Right atrium auricular region (tissue), 2 donors: ENCODE results near the gene MORN5. TPM values are rescaled to one million over a fixed set of nuclear protein-coding genes. Genes with fewer than 3 reads are reported as not detected.

Experiments used
- DNase-seq: peaks from one replicate; pipeline ENCODE4 v3.0.0-alpha.2; 2019; ENCODE audit warnings: low spot score
- H3K27ac ChIP-seq, 2 donors: fragments of 200-600 bp; sonication (generic); 1 replicate in 1 of 2; 2 replicates in 1 of 2; pipeline ENCODE4 v1.5.1; 2016 to 2019
- H3K27me3 ChIP-seq, 2 donors: fragments of 200-600 bp; sonication (generic); one replicate each; pipeline versions ENCODE4 v1.5.1 to v1.6.0; 2017 to 2019
- H3K36me3 ChIP-seq: fragments of 200-600 bp; sonication (generic); one replicate; pipeline ENCODE4 v1.5.1; 2016
- H3K4me1 ChIP-seq, 2 donors: fragments of 200-600 bp; sonication (generic); one replicate each; pipeline versions ENCODE4 v1.5.1 to v1.6.0; 2017 to 2019
- H3K4me3 ChIP-seq, 2 donors: fragments of 200-600 bp; sonication (generic); 1 replicate in 1 of 2; 2 replicates in 1 of 2; pipeline ENCODE4 v1.5.1; 2017 to 2019; ENCODE audit warnings: mild to moderate bottlenecking in 1 of 2, moderate library complexity in 1 of 2
- H3K9me3 ChIP-seq, 2 donors: fragments of 200-600 bp; sonication (generic); one replicate each; pipeline ENCODE4 v1.5.1; 2019
- total RNA-seq, 2 donors: library from RNA; depleted of rRNA; stranded (reverse); fragments of >200 nt; gene quantifications; one replicate each; pipeline ENCODE4 v1.1.0, GENCODE V29; 2016
- TF ChIP-seq, protein P1 (sequence below), 2 donors: fragments of 200-600 bp; sonication (generic); IDR thresholded peaks; one replicate each; pipeline ENCODE4 v1.5.1; 2019; ENCODE audit warnings: antibody characterized with exemption in 2 of 2

The MORN5 gene
- total RNA-seq: not detected

DNA sequence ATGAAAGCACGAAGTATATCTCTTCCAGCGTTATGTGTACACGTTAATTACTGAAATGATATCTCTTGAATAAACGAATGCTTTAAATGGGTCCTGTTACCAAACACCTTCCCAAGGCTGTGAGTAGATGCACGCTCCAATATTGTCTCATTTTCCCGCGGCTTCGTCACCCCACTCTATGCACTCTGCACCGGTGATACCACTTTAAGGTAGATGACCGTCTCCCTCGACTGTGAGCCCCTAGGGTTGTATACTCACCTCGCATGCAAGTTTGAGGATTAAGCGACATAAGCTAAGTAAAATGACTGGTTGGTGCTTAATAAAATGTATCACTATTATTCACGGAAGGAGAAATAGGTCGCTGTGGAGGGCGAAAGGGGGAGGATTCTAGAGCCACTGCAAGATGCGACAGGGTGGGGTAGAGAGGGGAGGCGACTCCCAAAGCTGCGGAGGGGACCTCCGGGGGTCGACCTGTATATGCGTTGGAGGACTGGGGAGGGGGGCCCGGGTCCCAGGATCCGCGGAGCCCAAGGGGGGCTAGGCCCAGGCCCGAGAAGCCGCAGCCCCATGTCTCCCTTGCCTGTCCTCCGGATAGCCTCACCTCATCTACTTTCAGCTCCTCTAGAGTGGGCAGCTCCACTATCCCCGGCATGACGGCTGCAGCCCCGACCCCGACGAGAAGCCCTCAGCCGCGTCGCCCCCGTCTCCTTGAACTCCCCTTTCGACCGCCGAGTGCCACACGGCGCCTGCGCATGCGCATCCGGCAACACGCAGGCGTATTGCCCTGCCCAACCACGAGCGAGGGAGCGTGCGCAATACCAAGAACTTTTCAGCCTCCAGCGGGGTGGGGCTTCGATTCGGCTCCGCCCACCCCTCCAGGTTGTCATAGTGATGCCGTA lies at the start of gene MORN5, which contains the start of gene NDUFA8:
TSS of gene MORN5 (plus strand) at position 883 of the 899 bp plus-strand sequence. CDS start 65 bp downstream, outside the sequence.
TSS of gene NDUFA8 (minus strand) at position 754 of the 899 bp plus-strand sequence. CDS start at position 652, 102 bp downstream.
- peak within 1 kb of the TSS; percentile 90 to 95 for H3K4me3 ChIP-seq
- H3K4me1 ChIP-seq: peaks cover 0 to 37% of the 10 kb centered on the region in 2 donors
- no peaks in the 10 kb centered on the region for H3K27me3 ChIP-seq
- H3K36me3 ChIP-seq: no peaks in the 10 kb centered on the region
- peak within 1 kb of the TSS; percentile 91 to 94 for H3K27ac ChIP-seq
- peaks cover 0 to 11% of the 10 kb centered on the region in 2 donors for H3K9me3 ChIP-seq
- DNase-seq: peak; percentile 97
- TF ChIP-seq, protein P1, sequence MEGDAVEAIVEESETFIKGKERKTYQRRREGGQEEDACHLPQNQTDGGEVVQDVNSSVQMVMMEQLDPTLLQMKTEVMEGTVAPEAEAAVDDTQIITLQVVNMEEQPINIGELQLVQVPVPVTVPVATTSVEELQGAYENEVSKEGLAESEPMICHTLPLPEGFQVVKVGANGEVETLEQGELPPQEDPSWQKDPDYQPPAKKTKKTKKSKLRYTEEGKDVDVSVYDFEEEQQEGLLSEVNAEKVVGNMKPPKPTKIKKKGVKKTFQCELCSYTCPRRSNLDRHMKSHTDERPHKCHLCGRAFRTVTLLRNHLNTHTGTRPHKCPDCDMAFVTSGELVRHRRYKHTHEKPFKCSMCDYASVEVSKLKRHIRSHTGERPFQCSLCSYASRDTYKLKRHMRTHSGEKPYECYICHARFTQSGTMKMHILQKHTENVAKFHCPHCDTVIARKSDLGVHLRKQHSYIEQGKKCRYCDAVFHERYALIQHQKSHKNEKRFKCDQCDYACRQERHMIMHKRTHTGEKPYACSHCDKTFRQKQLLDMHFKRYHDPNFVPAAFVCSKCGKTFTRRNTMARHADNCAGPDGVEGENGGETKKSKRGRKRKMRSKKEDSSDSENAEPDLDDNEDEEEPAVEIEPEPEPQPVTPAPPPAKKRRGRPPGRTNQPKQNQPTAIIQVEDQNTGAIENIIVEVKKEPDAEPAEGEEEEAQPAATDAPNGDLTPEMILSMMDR (IDR thresholded peaks at IDR 0.05): no peak

- no peak for DNase-seq
Observed at GRCh38 chr9:122110100-122110833, 49.4 kb upstream of the MORN5 start.

GRCh38 chr9:122111413-122112085 lies 48.2 kb upstream of the MORN5 start:
- TF ChIP-seq, protein P1 (IDR thresholded peaks at IDR 0.05): no peak
- no peaks in the 10 kb centered on the region for H3K27me3 ChIP-seq
- no peaks in the 10 kb centered on the region for H3K36me3 ChIP-seq
- no peak overlapping the region for H3K27ac ChIP-seq
- H3K4me3 ChIP-seq: no peak overlapping the region
- no peaks in the 10 kb centered on the region for H3K9me3 ChIP-seq
- H3K4me1 ChIP-seq: peaks cover 0 to 16% of the 10 kb centered on the region in 2 donors
- DNase-seq: no peak

More at GRCh38 chr9:122110100-122110833, 49.4 kb upstream of the MORN5 start:
- Histone ChIP-seq H3K27ac (no peak overlapping the region), H3K4me3 (no peak overlapping the region), H3K36me3 (no peaks in the 10 kb centered on the region), H3K9me3 (no peaks in the 10 kb centered on the region), H3K4me1 (peaks cover 0 to 21% of the 10 kb centered on the region in 2 donors), H3K27me3 (no peaks in the 10 kb centered on the region)
- TF ChIP-seq, protein P1 (IDR thresholded peaks at IDR 0.05): no peak

- H3K27me3 ChIP-seq: no peaks in the 10 kb centered on the region
- no peak overlapping the region for H3K27ac ChIP-seq
- H3K4me1 ChIP-seq: peaks cover 0 to 9% of the 10 kb centered on the region in 2 donors
- TF ChIP-seq, protein P1 (IDR thresholded peaks at IDR 0.05): no peak
- no peaks in the 10 kb centered on the region for H3K36me3 ChIP-seq
- DNase-seq: no peak
- no peak overlapping the region for H3K4me3 ChIP-seq
- H3K9me3 ChIP-seq: no peaks in the 10 kb centered on the region
Observed at GRCh38 chr9:122112238-122112637, 47.5 kb upstream of the MORN5 start.

- DNase-seq: no peak
- Histone ChIP-seq H3K36me3 (no peaks in the 10 kb centered on the region), H3K27ac (no peak overlapping the region), H3K4me3 (no peak overlapping the region), H3K9me3 (no peaks in the 10 kb centered on the region), H3K27me3 (no peaks in the 10 kb centered on the region), H3K4me1 (no peaks in the 10 kb centered on the region)
- TF ChIP-seq, protein P1 (IDR thresholded peaks at IDR 0.05): no peak
Observed at GRCh38 chr9:122113574-122113973, 46.1 kb upstream of the MORN5 start.
